Stimulated activated CD4-positive, alpha-beta T cell treated with anti-CD3 and anti-CD28 coated beads, TNF-alpha, amount 100 ng/mL, for 1 hour (primary cell): ENCODE measurements around the gene SLC5A10.
"Not testable (repeated sequence)": the region's sequence is repeated elsewhere in the genome, so short reads cannot be mapped to it uniquely, and the experiment has no call there.

ENCODE experiments used
- DNase-seq, 3 donors: peaks; one replicate each; pipeline ENCODE4 v3.0.0-alpha.2; 2020; ENCODE audit warnings: low read depth in 3 of 3, low spot score in 1 of 3

SLC5A10 gene

GRCh38 chr17:18946536-18946935, 5.4 kb upstream of the SLC5A10 start:
- no peak for DNase-seq

GRCh38 chr17:18947866-18948265, 4.1 kb upstream of the SLC5A10 start:
- DNase-seq: no peak

GRCh38 chr17:18948476-18949006, 3.4 kb upstream of the SLC5A10 start:
- DNase-seq: no peak

- no peak for DNase-seq
Observed at GRCh38 chr17:18949566-18949965, 2.4 kb upstream of the SLC5A10 start.

- DNase-seq: no peak
Observed at GRCh38 chr17:18950346-18950745, 1.6 kb upstream of the SLC5A10 start.

GRCh38 chr17:18950944-18951905, 740 bp upstream of the SLC5A10 start:
- DNase-seq: no peak

GRCh38 chr17:18953231-18953728, 1.3 kb downstream of the SLC5A10 start:
- no peak for DNase-seq

GRCh38 chr17:18954321-18954720, 2.4 kb downstream of the SLC5A10 start:
- DNase-seq: no peak

- DNase-seq: no peak
Observed at GRCh38 chr17:18955009-18955408, 3.0 kb downstream of the SLC5A10 start.

- not testable (repeated sequence) for DNase-seq
Observed at GRCh38 chr17:18956021-18956420, 4.1 kb downstream of the SLC5A10 start.

GRCh38 chr17:18956581-18956980, 4.6 kb downstream of the SLC5A10 start:
- no peak for DNase-seq

GRCh38 chr17:18957831-18958230, 5.9 kb downstream of the SLC5A10 start:
- DNase-seq: no peak

GRCh38 chr17:18958611-18959010, 6.6 kb downstream of the SLC5A10 start:
- no peak for DNase-seq

GRCh38 chr17:18959071-18959844, 7.3 kb downstream of the SLC5A10 start:
- DNase-seq: no peak

- no peak for DNase-seq
Observed at GRCh38 chr17:18959845-18960240, 7.9 kb downstream of the SLC5A10 start.

- no peak for DNase-seq
Observed at GRCh38 chr17:18960241-18960665, 8.3 kb downstream of the SLC5A10 start.

- DNase-seq: peak; percentile 38 to 78 (median 51)
Observed at GRCh38 chr17:18960803-18961511, 9.0 kb downstream of the SLC5A10 start.

- DNase-seq: no peak
Observed at GRCh38 chr17:18961634-18962493, 9.9 kb downstream of the SLC5A10 start.

- DNase-seq: no peak
Observed at GRCh38 chr17:18962494-18962815, 10.5 kb downstream of the SLC5A10 start.
